Measurements from ENCODE around the gene CEACAM19. TPM values are rescaled to one million over a fixed set of nuclear protein-coding genes. Genes with fewer than 3 reads are reported as not detected.

Gene CEACAM19
- total and polyA plus RNA-seq, 2 of the 4 experiments (the other 2 are of a cell fraction), result 0.72 to 9.3 TPM

- dilution Hi-C loops (cut with HindIII; ENCODE audit: low sequenced_read_pairs, unreplicated experiment) (no loop called here), in situ Hi-C loops (cut with MboI; ENCODE audit: low sequenced_read_pairs) (no loop called here), intact Hi-C loops (cut with micrococcal nuclease) (no loop called here)
- no peaks in the 10 kb centered on the region for H3K9me1 ChIP-seq (ENCODE audit: insufficient read depth, low read length)
- no peak overlapping the region for H2BK20ac ChIP-seq (ENCODE audit: low read depth, low read length)
- no peak overlapping the region for H3K27ac ChIP-seq (ENCODE audit: insufficient read depth, low read length)
- H3K18ac ChIP-seq (ENCODE audit: low read depth, low read length), result no peak overlapping the region
- no peak overlapping the region for H3K4ac ChIP-seq (ENCODE audit: low read depth, low read length)
- no peaks in the 10 kb centered on the region for H4K20me1 ChIP-seq (ENCODE audit: insufficient read depth, low read length)
- ATAC-seq (ENCODE audit: low read depth) (no peak), DNase-seq (no peak)
- no peak overlapping the region for H3K14ac ChIP-seq (replicated peaks; ENCODE audit: low read depth, low read length)
- no peak overlapping the region for H2BK5ac ChIP-seq (ENCODE audit: low read depth, low read length, poor library complexity, severe bottlenecking)
- H3K4me3 ChIP-seq (ENCODE audit: insufficient read depth, low read depth, low read length), result no peak overlapping the region
- no peaks in the 10 kb centered on the region for H3K36me3 ChIP-seq (ENCODE audit: control insufficient read depth, insufficient read depth, low read length)
- H2BK120ac ChIP-seq (ENCODE audit: low read depth, low read length), result no peak overlapping the region
- ChIA-PET CTCF (no interaction called here), POLR2A (ENCODE audit: unreplicated experiment) (no interaction called here)
- BruUV-seq (replicated peaks), result no TSS peak
- 90% methylated on average over 7 of the region's 12 CpGs; no CpG with 5 or more reads in 1 of the 2 experiments for WGBS, 2 experiments (ENCODE audit: extremely low coverage in 2 of 2, insufficient read length in 1 of 2)
- no peaks in the 10 kb centered on the region for H3K4me1 ChIP-seq (ENCODE audit: control insufficient read depth, insufficient read depth, low read length)
- no peak overlapping the region for H3K4me2 ChIP-seq (ENCODE audit: low read depth, low read length)
- no peak for TF ChIP-seq BHLHE40 (IDR thresholded peaks at IDR 0.05; ENCODE audit: low read depth, low read length)
- TF ChIP-seq MAFK (IDR thresholded peaks at IDR 0.05; ENCODE audit: low read depth, low read length), result no peak
- no peak for TF ChIP-seq RCOR1 (IDR thresholded peaks at IDR 0.05; ENCODE audit: insufficient replicate concordance, low read length)
- TF ChIP-seq RAD21 (IDR thresholded peaks at IDR 0.05; ENCODE audit: low read length), result no peak
- TF ChIP-seq USF2 (IDR thresholded peaks at IDR 0.05; ENCODE audit: low read depth, low read length), result no peak
- no peak for TF ChIP-seq POLR2A (IDR thresholded peaks at IDR 0.05; ENCODE audit: low read depth, low read length)
- no peak for TF ChIP-seq FOS (IDR thresholded peaks at IDR 0.05; ENCODE audit: low read depth, low read length)
- no peak for TF ChIP-seq NFE2L2 (IDR thresholded peaks at IDR 0.05; ENCODE audit: low read depth, low read length)
- no peak for TF ChIP-seq CEBPB (IDR thresholded peaks at IDR 0.05; ENCODE audit: low read depth, low read length)
- no peak for TF ChIP-seq MXI1 (IDR thresholded peaks at IDR 0.05; ENCODE audit: borderline replicate concordance, low read depth, low read length)
- no peak for TF ChIP-seq RFX5 (IDR thresholded peaks at IDR 0.05; ENCODE audit: low read depth, low read length)
- TF ChIP-seq ELK1 (IDR thresholded peaks at IDR 0.05; ENCODE audit: borderline replicate concordance, low read depth, low read length), result no peak
- no peak for TF ChIP-seq SMC3 (IDR thresholded peaks at IDR 0.05; ENCODE audit: low read depth, low read length)
- TF ChIP-seq CTCF (conservative IDR thresholded peaks at IDR 0.05; ENCODE audit: low read depth, low read length), result no peak
- no peak for TF ChIP-seq MAZ (IDR thresholded peaks at IDR 0.05; ENCODE audit: borderline replicate concordance, low read depth, low read length)
- no peak for TF ChIP-seq CHD1 (IDR thresholded peaks at IDR 0.05; ENCODE audit: low read depth, low read length)
- no peak overlapping the region for H3K23ac ChIP-seq (ENCODE audit: low read depth, low read length)
- no peaks in the 10 kb centered on the region for H3K79me1 ChIP-seq (ENCODE audit: low read depth in 1 of 2, low read length in 2 of 2)
- H3K56ac ChIP-seq (ENCODE audit: extremely low read depth, insufficient read depth, low read length), result no peak overlapping the region
- H2AK5ac ChIP-seq (ENCODE audit: low read depth, low read length), result no peak overlapping the region
- no peak overlapping the region for H4K5ac ChIP-seq (ENCODE audit: low read depth, low read length)
- H2AK9ac ChIP-seq (replicated peaks; ENCODE audit: low read depth, low read length, poor library complexity), result peak overlapping the region; percentile 28
- H4K8ac ChIP-seq (ENCODE audit: low read depth in 2 of 2, low read length in 2 of 2), result no peak overlapping the region
- no peak overlapping the region for H4K91ac ChIP-seq (ENCODE audit: insufficient read depth, low read depth, low read length)
- H2BK15ac ChIP-seq (ENCODE audit: low read depth, low read length), result no peak overlapping the region
- no peak overlapping the region for H2AFZ ChIP-seq (replicated peaks; ENCODE audit: low read length, poor library complexity)
- no peak overlapping the region for H3K9ac ChIP-seq (ENCODE audit: low read depth, low read length)
- no peaks in the 10 kb centered on the region for H3K9me3 ChIP-seq (ENCODE audit: control insufficient read depth, insufficient read depth, low read length)
- peaks cover 12% of the 10 kb centered on the region for H3K27me3 ChIP-seq (ENCODE audit: control insufficient read depth, insufficient read depth, low read length)
These were observed 34.3 kb downstream of the CEACAM19 start for GRCh38 chr19:44705502-44706010.

Measured in IMR-90 (cell line).